Loucy (cell line): Measurements from ENCODE around the gene SLC23A2.

Experiments used
- CTCF ChIP-seq: fragments of 200-600 bp; sonication (generic); conservative IDR thresholded peaks from 2 replicates; pipeline ENCODE4 v1.5.1; 2014; ENCODE audit warnings: mild to moderate bottlenecking, antibody characterized with exemption, low read length
- EZH2phosphoT487 ChIP-seq: fragments of 200-600 bp; IDR thresholded peaks from 2 replicates; pipeline ENCODE4 v1.6.1; 2018; ENCODE audit warnings: antibody characterized with exemption, mild to moderate bottlenecking, moderate library complexity, borderline replicate concordance

GRCh38 chr20:4922186-4922585 is 79.1 kb downstream of the SLC23A2 start:
- TF ChIP-seq CTCF (no peak), EZH2phosphoT487 (no peak)
